ENCODE measurements around the gene SNX25.

DNA sequence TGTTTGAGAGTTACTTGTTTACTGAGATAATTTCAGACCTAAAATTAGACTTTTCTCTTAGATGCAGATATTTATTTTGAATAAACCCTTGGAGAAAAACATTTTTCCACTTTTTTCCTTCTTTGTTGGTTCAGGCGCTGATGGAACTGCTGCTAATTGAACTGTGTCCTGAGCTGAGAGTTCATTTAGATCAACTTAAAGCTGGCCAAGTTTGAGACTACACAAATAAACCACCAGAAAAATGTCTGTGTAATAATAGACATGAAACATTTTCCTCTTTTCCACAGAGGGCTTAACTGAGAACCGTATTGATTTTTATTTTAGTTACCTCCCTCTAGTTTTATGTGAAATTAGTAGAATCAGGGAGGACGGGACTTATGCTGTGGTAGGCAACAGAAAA is 153.9 kb downstream of the SNX25 start:
- TF ChIP-seq POLR2A (IDR thresholded peaks at IDR 0.05): no peak
- TF ChIP-seq, protein P1, sequence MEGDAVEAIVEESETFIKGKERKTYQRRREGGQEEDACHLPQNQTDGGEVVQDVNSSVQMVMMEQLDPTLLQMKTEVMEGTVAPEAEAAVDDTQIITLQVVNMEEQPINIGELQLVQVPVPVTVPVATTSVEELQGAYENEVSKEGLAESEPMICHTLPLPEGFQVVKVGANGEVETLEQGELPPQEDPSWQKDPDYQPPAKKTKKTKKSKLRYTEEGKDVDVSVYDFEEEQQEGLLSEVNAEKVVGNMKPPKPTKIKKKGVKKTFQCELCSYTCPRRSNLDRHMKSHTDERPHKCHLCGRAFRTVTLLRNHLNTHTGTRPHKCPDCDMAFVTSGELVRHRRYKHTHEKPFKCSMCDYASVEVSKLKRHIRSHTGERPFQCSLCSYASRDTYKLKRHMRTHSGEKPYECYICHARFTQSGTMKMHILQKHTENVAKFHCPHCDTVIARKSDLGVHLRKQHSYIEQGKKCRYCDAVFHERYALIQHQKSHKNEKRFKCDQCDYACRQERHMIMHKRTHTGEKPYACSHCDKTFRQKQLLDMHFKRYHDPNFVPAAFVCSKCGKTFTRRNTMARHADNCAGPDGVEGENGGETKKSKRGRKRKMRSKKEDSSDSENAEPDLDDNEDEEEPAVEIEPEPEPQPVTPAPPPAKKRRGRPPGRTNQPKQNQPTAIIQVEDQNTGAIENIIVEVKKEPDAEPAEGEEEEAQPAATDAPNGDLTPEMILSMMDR (IDR thresholded peaks at IDR 0.05): no peak
